GM12878 (cell line): ENCODE data around the gene TCP11. TPM values are rescaled to one million over a fixed set of nuclear protein-coding genes. Genes with fewer than 3 reads are reported as not detected.

Experiments used
- ATAC-seq: fragments of 200-7000 bp; cut with Tn5 transposase; 3 replicates; pipeline ENCODE4 v1.9.1; 2020; ENCODE audit warnings: mild to moderate bottlenecking, moderate library complexity
- BruUV-seq: library from RNA; stranded (reverse); fragments of 400-500 nt; replicated peaks from 2 replicates; lab custom pipeline; 2021; lab: Mats Ljungman, UMichigan
- CTCF ChIA-PET: fragments of 300-600 bp; sonication (Branson Sonifier 250); formaldehyde crosslinking; extraction: SDS; loops from one replicate; lab custom pipeline; 2021; ENCODE audit warnings: inconsistent platforms; lab: Yijun Ruan, JAX
- POLR2A ChIA-PET: fragments of 350-600 bp; formaldehyde crosslinking; extraction: SDS; loops from one replicate; lab custom pipeline; 2021; ENCODE audit warnings: inconsistent platforms; lab: Charles Lee
- RAD21 ChIA-PET: fragments of 300-600 bp; sonication (Branson Sonifier 250); formaldehyde crosslinking; loops from one replicate; lab custom pipeline; 2023; ENCODE audit warnings: antibody characterized with exemption; ENCODE audit not compliant: unreplicated experiment; lab: Charles Lee
- SMC1A ChIA-PET: fragments of 300-600 bp; sonication (Branson Sonifier 250); formaldehyde crosslinking; loops from one replicate; lab custom pipeline; 2023; ENCODE audit not compliant: unreplicated experiment, uncharacterized antibody; lab: Charles Lee
- DNase-seq: peaks from one replicate; pipeline ENCODE4 v3.0.0-alpha.2; 2011; ENCODE audit warnings: low read depth, low spot score
- FAIRE-seq: peaks from 3 replicates; lab custom pipeline; 2011; peaks lifted over from hg19 to GRCh38; lab: Jason Lieb, UNC
- H2AFZ ChIP-seq: 2 replicates; pipeline ENCODE4 v1.6.0; 2011; ENCODE audit warnings: low read depth, low read length, control low read depth; ENCODE audit not compliant: control insufficient read depth
- H3K27ac ChIP-seq: 2 replicates; pipeline ENCODE4 v1.5.1; 2011; ENCODE audit warnings: control low read depth; ENCODE audit not compliant: control insufficient read depth, insufficient read depth
- H3K27me3 ChIP-seq, 2 experiments: replicated peaks in 1 of 2; 2 replicates each; pipeline versions ENCODE4 v1.6.0 to v1.6.1; 2011; ENCODE audit warnings: low read length in 1 of 2; ENCODE audit not compliant: control insufficient read depth in 2 of 2, insufficient read depth in 2 of 2
- H3K36me3 ChIP-seq, 2 experiments: 2 replicates each; pipeline ENCODE4 v1.5.1; 2011; ENCODE audit warnings: low read length in 1 of 2; ENCODE audit not compliant: control insufficient read depth in 2 of 2, insufficient read depth in 2 of 2
- H3K4me1 ChIP-seq: 2 replicates; pipeline ENCODE4 v1.6.1; 2011; ENCODE audit warnings: mild to moderate bottlenecking, low read length, moderate library complexity, mixed read lengths; ENCODE audit not compliant: control insufficient read depth, insufficient read depth
- H3K4me2 ChIP-seq: 2 replicates; pipeline ENCODE4 v1.6.0; 2011; ENCODE audit warnings: control low read depth; ENCODE audit not compliant: control insufficient read depth, insufficient read depth
- H3K4me3 ChIP-seq: fragments of 200-600 bp; sonication (generic); 2 replicates; pipeline ENCODE4 v1.5.1; 2016
- H3K79me2 ChIP-seq: 2 replicates; pipeline ENCODE4 v1.6.0; 2011; ENCODE audit warnings: low read length; ENCODE audit not compliant: control insufficient read depth, insufficient read depth
- H3K9ac ChIP-seq: 2 replicates; pipeline ENCODE4 v1.8.0; 2011; ENCODE audit warnings: low read length, control low read depth, mixed read lengths; ENCODE audit not compliant: control insufficient read depth, insufficient read depth
- H3K9me3 ChIP-seq: replicated peaks from 3 replicates; pipeline ENCODE4 v1.5.1; 2011; ENCODE audit warnings: mild to moderate bottlenecking, low read length; ENCODE audit not compliant: control insufficient read depth, insufficient read depth
- H4K20me1 ChIP-seq: 2 replicates; pipeline ENCODE4 v1.6.0; 2011; ENCODE audit not compliant: control insufficient read depth, insufficient read depth
- ASH2L ChIP-seq: fragments of 300-600, 200-600 bp; sonication (generic); IDR thresholded peaks from 2 replicates; pipeline ENCODE4 v1.6.1; 2017; ENCODE audit warnings: low read depth, mild to moderate bottlenecking, borderline replicate concordance
- BRCA1 ChIP-seq: IDR thresholded peaks from 2 replicates; pipeline ENCODE4 v1.6.1; 2011; ENCODE audit warnings: low read depth, low read length, improper control_type of control experiment
- CHD4 ChIP-seq: fragments of 200-600 bp; sonication (generic); IDR thresholded peaks from 2 replicates; pipeline ENCODE4 v1.6.1; 2016; ENCODE audit warnings: mild to moderate bottlenecking
- IKZF1 ChIP-seq: fragments of 450-650 bp; conservative IDR thresholded peaks from 2 replicates; pipeline ENCODE4 v1.6.1; 2017; ENCODE audit warnings: antibody characterized with exemption, mild to moderate bottlenecking
- MEF2A ChIP-seq: IDR thresholded peaks from 2 replicates; pipeline ENCODE4 v1.6.1; 2011; ENCODE audit warnings: low read depth, mild to moderate bottlenecking, low read length, moderate library complexity; ENCODE audit not compliant: insufficient read depth
- NR2C2 ChIP-seq: IDR thresholded peaks from 2 replicates; pipeline ENCODE4 v1.6.1; 2011; ENCODE audit warnings: borderline replicate concordance, low read depth; ENCODE audit not compliant: control insufficient read depth, insufficient read length
- PAX8 ChIP-seq: fragments of 450-650 bp; IDR thresholded peaks from 2 replicates; pipeline ENCODE4 v1.6.1; 2017; ENCODE audit warnings: mild to moderate bottlenecking, moderate library complexity
- RFX5 ChIP-seq: IDR thresholded peaks from 2 replicates; pipeline ENCODE4 v1.6.1; 2011; ENCODE audit warnings: low read depth, low read length, improper control_type of control experiment
- SMAD5 ChIP-seq: IDR thresholded peaks from 2 replicates; pipeline ENCODE4 v1.6.1; 2016; ENCODE audit warnings: antibody characterized with exemption, low read depth
- SMARCA5 ChIP-seq: fragments of 450-650 bp; IDR thresholded peaks from 2 replicates; pipeline ENCODE4 v1.6.1; 2017; ENCODE audit warnings: mild to moderate bottlenecking
- SRF ChIP-seq, 2 experiments: IDR thresholded peaks; 2 replicates each; pipeline ENCODE4 v1.6.1; 2011; ENCODE audit warnings: low read depth in 2 of 2, low read length in 2 of 2, mild to moderate bottlenecking in 1 of 2, moderate library complexity in 1 of 2
- WGBS: methylation state at CpG from one replicate; pipeline ENCODE4 v1.1.6; 2016; ENCODE audit warnings: low lambda C conversion rate; ENCODE audit not compliant: insufficient replicate concordance, insufficient coverage; ENCODE audit errors: missing lambda C conversion rate; 5-methylcytosine and 5-hydroxymethylcytosine counted together
- in situ Hi-C: fragments of 300-500 bp; cut with MboI; formaldehyde crosslinking; loops from 9 replicates; pipeline ENCODE4 v1.14.3; 2018; ENCODE audit warnings: mixed read lengths
- intact Hi-C: fragments of 100-400 bp; cut with micrococcal nuclease; formaldehyde crosslinking; loops from one replicate; pipeline ENCODE4 v1.14.2; 2022; ENCODE audit not compliant: unreplicated experiment
- polyA plus RNA-seq, 11 experiments: library from polyadenylated mRNA; depleted of rRNA in 4 of 11; unstranded in 6 of 11; stranded (reverse) in 5 of 11; fragments of >200 nt; fragmentation: Nextera tagmentation in 4 of 11; fragmentation: Illumina TruSeq in 1 of 11; extraction: Ambion mirVana in 4 of 11; extraction: Trizol in 1 of 11; gene quantifications; 1 replicate in 1 of 11; 2 replicates in 10 of 11; pipeline versions ENCODE4 v1.2.1 to v1.2.3, GENCODE V29; 2011 to 2016; ENCODE audit warnings: inconsistent platforms in 2 of 11, missing spikeins in 2 of 11, low read depth in 1 of 11
- total RNA-seq, 4 experiments: library from RNA; depleted of rRNA in 3 of 4; stranded (reverse); fragments of >200 nt in 3 of 4; fragmentation: Illumina TruSeq in 1 of 4; extraction: Trizol in 1 of 4; gene quantifications; 2 replicates each; pipeline versions ENCODE4 v1.2.1 to v1.2.3, GENCODE V29; 2013 to 2021
- TF ChIP-seq, protein P1 (sequence below): IDR thresholded peaks from 2 replicates; pipeline ENCODE4 v1.6.1; 2012; ENCODE audit warnings: improper control_type of control experiment, low read depth, low read length; ENCODE audit not compliant: insufficient replicate concordance

Gene TCP11
- total and polyA plus RNA-seq, 10 of the 15 experiments (the other 5 are each of a cell fraction or from before 2014, with no cell fraction given) = not detected

DNA sequence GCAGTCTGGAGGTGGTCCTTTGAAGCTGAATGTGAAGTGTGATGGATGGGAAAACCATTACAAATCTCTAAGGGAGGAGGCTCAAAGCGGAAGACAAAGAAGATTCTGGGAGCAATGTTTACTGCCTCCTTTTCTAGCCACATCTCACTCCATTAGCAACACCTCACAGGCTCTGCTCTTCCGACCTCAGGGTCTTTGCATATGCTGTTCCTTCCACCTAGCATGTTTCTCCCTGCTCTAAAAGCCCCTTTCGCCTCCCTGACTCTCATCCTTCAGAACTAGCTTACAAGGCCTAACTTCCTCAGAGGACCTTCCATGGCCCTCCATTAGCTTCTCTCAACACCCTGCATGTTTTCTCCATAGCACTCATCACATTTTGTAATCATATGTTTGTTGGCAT lies 4.6 kb upstream of the TCP11 start:
- H3K4me2 ChIP-seq = no peak overlapping the region
- H2AFZ ChIP-seq = no peak overlapping the region
- ATAC-seq (no peak), DNase-seq (no peak), FAIRE-seq (no peak)
- 53% methylated on average over 3 of the region's 3 CpGs for WGBS
- H4K20me1 ChIP-seq = no peaks in the 10 kb centered on the region
- CTCF ChIA-PET = interaction anchor here (1.0 to 7.9 kb wide), 6 partner anchors 10 to 534 kb away, joined by 3 to 114 read pairs (median 4); no protein-coding TSS in a partner anchor
- no TSS peak for BruUV-seq
- H3K4me1 ChIP-seq = peaks cover 6% of the 10 kb centered on the region
- TF ChIP-seq SMARCA5 (no peak), IKZF1 (no peak), ASH2L (no peak), CHD4 (no peak), SRF (IDR thresholded peaks at IDR 0.05; ENCODE audit: low read depth in 2 of 2, low read length in 2 of 2) (no peak), RFX5 (no peak), SMAD5 (no peak), NR2C2 (no peak), PAX8 (no peak), MEF2A (no peak), BRCA1 (no peak)
- TF ChIP-seq, protein P1, sequence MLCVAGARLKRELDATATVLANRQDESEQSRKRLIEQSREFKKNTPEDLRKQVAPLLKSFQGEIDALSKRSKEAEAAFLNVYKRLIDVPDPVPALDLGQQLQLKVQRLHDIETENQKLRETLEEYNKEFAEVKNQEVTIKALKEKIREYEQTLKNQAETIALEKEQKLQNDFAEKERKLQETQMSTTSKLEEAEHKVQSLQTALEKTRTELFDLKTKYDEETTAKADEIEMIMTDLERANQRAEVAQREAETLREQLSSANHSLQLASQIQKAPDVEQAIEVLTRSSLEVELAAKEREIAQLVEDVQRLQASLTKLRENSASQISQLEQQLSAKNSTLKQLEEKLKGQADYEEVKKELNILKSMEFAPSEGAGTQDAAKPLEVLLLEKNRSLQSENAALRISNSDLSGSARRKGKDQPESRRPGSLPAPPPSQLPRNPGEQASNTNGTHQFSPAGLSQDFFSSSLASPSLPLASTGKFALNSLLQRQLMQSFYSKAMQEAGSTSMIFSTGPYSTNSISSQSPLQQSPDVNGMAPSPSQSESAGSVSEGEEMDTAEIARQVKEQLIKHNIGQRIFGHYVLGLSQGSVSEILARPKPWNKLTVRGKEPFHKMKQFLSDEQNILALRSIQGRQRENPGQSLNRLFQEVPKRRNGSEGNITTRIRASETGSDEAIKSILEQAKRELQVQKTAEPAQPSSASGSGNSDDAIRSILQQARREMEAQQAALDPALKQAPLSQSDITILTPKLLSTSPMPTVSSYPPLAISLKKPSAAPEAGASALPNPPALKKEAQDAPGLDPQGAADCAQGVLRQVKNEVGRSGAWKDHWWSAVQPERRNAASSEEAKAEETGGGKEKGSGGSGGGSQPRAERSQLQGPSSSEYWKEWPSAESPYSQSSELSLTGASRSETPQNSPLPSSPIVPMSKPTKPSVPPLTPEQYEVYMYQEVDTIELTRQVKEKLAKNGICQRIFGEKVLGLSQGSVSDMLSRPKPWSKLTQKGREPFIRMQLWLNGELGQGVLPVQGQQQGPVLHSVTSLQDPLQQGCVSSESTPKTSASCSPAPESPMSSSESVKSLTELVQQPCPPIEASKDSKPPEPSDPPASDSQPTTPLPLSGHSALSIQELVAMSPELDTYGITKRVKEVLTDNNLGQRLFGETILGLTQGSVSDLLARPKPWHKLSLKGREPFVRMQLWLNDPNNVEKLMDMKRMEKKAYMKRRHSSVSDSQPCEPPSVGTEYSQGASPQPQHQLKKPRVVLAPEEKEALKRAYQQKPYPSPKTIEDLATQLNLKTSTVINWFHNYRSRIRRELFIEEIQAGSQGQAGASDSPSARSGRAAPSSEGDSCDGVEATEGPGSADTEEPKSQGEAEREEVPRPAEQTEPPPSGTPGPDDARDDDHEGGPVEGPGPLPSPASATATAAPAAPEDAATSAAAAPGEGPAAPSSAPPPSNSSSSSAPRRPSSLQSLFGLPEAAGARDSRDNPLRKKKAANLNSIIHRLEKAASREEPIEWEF = no peak
- no peak overlapping the region for H3K27ac ChIP-seq
- SMC1A ChIA-PET = interaction anchor here (1.4 to 5.2 kb wide), 6 partner anchors 21 to 156 kb away, joined by 3 to 65 read pairs (median 4); no protein-coding TSS in a partner anchor
- intact Hi-C loops = loop anchor here (1.0 to 10.0 kb wide), 4 partner anchors 33 to 981 kb away; no protein-coding TSS in a partner anchor
- H3K79me2 ChIP-seq = no peaks in the 10 kb centered on the region
- in situ Hi-C loops = no loop called here
- H3K9me3 ChIP-seq = no peaks in the 10 kb centered on the region
- H3K9ac ChIP-seq = no peak overlapping the region
- RAD21 ChIA-PET = interaction anchor here (1.1 to 3.5 kb wide), 2 partner anchors 19 to 59 kb away, joined by 3 to 27 read pairs; no protein-coding TSS in a partner anchor
- no peaks in the 10 kb centered on the region for H3K36me3 ChIP-seq
- H3K27me3 ChIP-seq = no peaks in the 10 kb centered on the region
- POLR2A ChIA-PET = no interaction called here
- H3K4me3 ChIP-seq = no peak overlapping the region
